Measurements from ENCODE around the gene KIF1A. TPM values are rescaled to one million over a fixed set of nuclear protein-coding genes. Genes with fewer than 3 reads are reported as not detected.

KIF1A gene
- total and polyA plus RNA-seq, 2 of the 13 experiments (the other 11 are each of a cell fraction or from before 2014, with no cell fraction given) = 0.01 TPM; not detected in 1

- TF ChIP-seq ZNF333 (CRISPR knock-in tag; IDR thresholded peaks at IDR 0.05; ENCODE audit: borderline replicate concordance) (0 out of 2 replicates have a peak, but pooled peaks have one; percentile 26), NFKB2 (CRISPR knock-in tag; IDR thresholded peaks at IDR 0.05; ENCODE audit: borderline replicate concordance) (peak; percentile 90; the same call in 1 of the 2 replicates), E2F1 (CRISPR knock-in tag; IDR thresholded peaks at IDR 0.05) (peak; percentile 17; the same call in 1 of the 2 replicates), ZNF552 (CRISPR knock-in tag; IDR thresholded peaks at IDR 0.05; ENCODE audit: borderline replicate concordance) (0 out of 2 replicates have a peak, but pooled peaks have one; percentile 56), RERE (CRISPR knock-in tag; IDR thresholded peaks at IDR 0.05; ENCODE audit: low read depth) (no peak), ZNF432 (CRISPR knock-in tag; IDR thresholded peaks at IDR 0.05; ENCODE audit: borderline replicate concordance) (no peak), ZNF772 (CRISPR knock-in tag; IDR thresholded peaks at IDR 0.05) (peak; percentile 84; the same call in 1 of the 2 replicates), GLMP (CRISPR knock-in tag; IDR thresholded peaks at IDR 0.05; ENCODE audit: borderline replicate concordance) (no peak), ZNF580 (CRISPR knock-in tag; IDR thresholded peaks at IDR 0.05; ENCODE audit: borderline replicate concordance, low read depth) (peak; percentile 85; the same call in 1 of the 2 replicates), PHF5A (CRISPR knock-in tag; IDR thresholded peaks at IDR 0.05; ENCODE audit: low read depth, unreplicated experiment) (no peak), ZNF746 (CRISPR knock-in tag; IDR thresholded peaks at IDR 0.05) (peak; percentile 89), THRA (CRISPR knock-in tag; IDR thresholded peaks at IDR 0.05; ENCODE audit: borderline replicate concordance) (peak; percentile 76; the same call in 1 of the 2 replicates), THAP8 (CRISPR knock-in tag; IDR thresholded peaks at IDR 0.05; ENCODE audit: borderline replicate concordance) (0 out of 2 replicates have a peak, but pooled peaks have one; percentile 41), NAIF1 (CRISPR knock-in tag; IDR thresholded peaks at IDR 0.05; ENCODE audit: borderline replicate concordance) (peak; percentile 78; the same call in 1 of the 2 replicates), PRPF4 (IDR thresholded peaks at IDR 0.05; ENCODE audit: low read depth, low read length, poor library complexity, severe bottlenecking) (peak; percentile 72)
Observed at GRCh38 chr2:240868286-240869108, 48.5 kb upstream of the KIF1A start, which contains the start of gene AGXT (continued).
